K562 (cell line): ENCODE results near the gene PPCDC. TPM values are rescaled to one million over a fixed set of nuclear protein-coding genes. Genes with fewer than 3 reads are reported as not detected.

Experiments
- CBFA2T3 ChIP-seq: fragments of 450-650 bp; IDR thresholded peaks from 2 replicates; pipeline ENCODE4 v1.6.1; 2017
- CXXC5 ChIP-seq: fragments of 250-450 bp; sonication (Bioruptor Pico); IDR thresholded peaks from 2 replicates; pipeline ENCODE4 v1.8.0; 2022; ENCODE audit warnings: inconsistent platforms, mild to moderate bottlenecking, moderate library complexity
- DACH1 ChIP-seq: fragments of 450-650 bp; IDR thresholded peaks from 2 replicates; pipeline ENCODE4 v1.6.1; 2018; ENCODE audit not compliant: partially characterized antibody
- IFI16 ChIP-seq: fragments of 250-450 bp; sonication (Bioruptor Pico); IDR thresholded peaks from 2 replicates; pipeline ENCODE4 v2.1.2; 2022; ENCODE audit warnings: mild to moderate bottlenecking, inconsistent platforms
- NCOA6 ChIP-seq: fragments of 450-650 bp; IDR thresholded peaks from 2 replicates; pipeline ENCODE4 v1.6.1; 2017; ENCODE audit warnings: mild to moderate bottlenecking
- TAF1 ChIP-seq: IDR thresholded peaks from 2 replicates; pipeline ENCODE4 v1.6.1; 2011; ENCODE audit warnings: mild to moderate bottlenecking, low read length, moderate library complexity; ENCODE audit not compliant: insufficient read depth, control insufficient read depth, severe bottlenecking; ENCODE audit errors: extremely low read depth
- TAF7 ChIP-seq: fragments of 450-650 bp; IDR thresholded peaks from 2 replicates; pipeline ENCODE4 v1.6.1; 2016; ENCODE audit warnings: missing genetic modification characterization, missing compliant biosample characterization
- ZNF347 ChIP-seq: fragments of 450-650 bp; formaldehyde crosslinking; IDR thresholded peaks from 2 replicates; pipeline ENCODE4 v1.4.0; 2020; ENCODE audit warnings: low read depth, mild to moderate bottlenecking, moderate library complexity
- ZNF76 ChIP-seq: fragments of 250-450 bp; sonication (Bioruptor Pico); IDR thresholded peaks from 2 replicates; pipeline ENCODE4 v1.4.0; 2020; ENCODE audit warnings: mild to moderate bottlenecking, moderate library complexity, borderline replicate concordance
- polyA plus RNA-seq, 8 experiments: library from polyadenylated mRNA; depleted of rRNA in 4 of 8; stranded (reverse) in 5 of 8; unstranded in 3 of 8; fragments of >200 nt; fragmentation: Nextera tagmentation in 2 of 8; fragmentation: Illumina TruSeq in 1 of 8; extraction: Ambion mirVana in 2 of 8; extraction: Trizol in 1 of 8; gene quantifications; 2 replicates each; pipeline versions ENCODE4 v1.2.1 to v1.2.3, GENCODE V29; 2011 to 2014; ENCODE audit warnings: inconsistent platforms in 1 of 8, missing spikeins in 1 of 8
- total RNA-seq, 7 experiments: library from RNA; depleted of rRNA in 6 of 7; stranded (reverse); fragments of >200 nt in 6 of 7; fragmentation: Illumina TruSeq in 2 of 7; extraction: Trizol in 2 of 7; gene quantifications; 2 replicates each; pipeline versions ENCODE4 v1.2.1 to v1.2.3, GENCODE V29; 2011 to 2021; ENCODE audit warnings: low replicate concordance in 1 of 7
- TF ChIP-seq, protein P1 (sequence below): sonication (generic); formaldehyde crosslinking; IDR thresholded peaks from 2 replicates; pipeline ENCODE4 v1.8.1; 2023; ENCODE audit warnings: mild to moderate bottlenecking, missing genetic modification reagents
- TF ChIP-seq, protein P2 (sequence below): fragments of 450-650 bp; formaldehyde crosslinking; conservative IDR thresholded peaks from 2 replicates; pipeline ENCODE4 v1.4.0; 2022; ENCODE audit warnings: mild to moderate bottlenecking, missing genetic modification characterization
- TF ChIP-seq, protein P3 (sequence below), 2 experiments: fragments of 450-650 bp; conservative IDR thresholded peaks; 2 replicates each; pipeline ENCODE4 v1.6.1; 2017; ENCODE audit warnings: mild to moderate bottlenecking in 2 of 2, moderate library complexity in 2 of 2
- TF ChIP-seq, protein P4 (sequence below), 2 experiments: fragments of 450-650 bp in 1 of 2; sonication (generic) in 1 of 2; formaldehyde crosslinking in 1 of 2; IDR thresholded peaks in 1 of 2; conservative IDR thresholded peaks in 1 of 2; 2 replicates each; pipeline versions ENCODE4 v1.6.1 to v1.8.1; 2016 to 2023; ENCODE audit warnings: mild to moderate bottlenecking in 2 of 2, moderate library complexity in 2 of 2, inconsistent platforms in 1 of 2, missing genetic modification reagents in 1 of 2
- TF ChIP-seq, protein P5 (sequence below): fragments of 450-650 bp; IDR thresholded peaks from 2 replicates; pipeline ENCODE4 v1.6.1; 2016; ENCODE audit warnings: mild to moderate bottlenecking

The PPCDC gene
- total and polyA plus RNA-seq, 9 of the 15 experiments (the other 6 are each of a cell fraction or from before 2014, with no cell fraction given): 10.9 to 53.6 (median 16.7) TPM

DNA sequence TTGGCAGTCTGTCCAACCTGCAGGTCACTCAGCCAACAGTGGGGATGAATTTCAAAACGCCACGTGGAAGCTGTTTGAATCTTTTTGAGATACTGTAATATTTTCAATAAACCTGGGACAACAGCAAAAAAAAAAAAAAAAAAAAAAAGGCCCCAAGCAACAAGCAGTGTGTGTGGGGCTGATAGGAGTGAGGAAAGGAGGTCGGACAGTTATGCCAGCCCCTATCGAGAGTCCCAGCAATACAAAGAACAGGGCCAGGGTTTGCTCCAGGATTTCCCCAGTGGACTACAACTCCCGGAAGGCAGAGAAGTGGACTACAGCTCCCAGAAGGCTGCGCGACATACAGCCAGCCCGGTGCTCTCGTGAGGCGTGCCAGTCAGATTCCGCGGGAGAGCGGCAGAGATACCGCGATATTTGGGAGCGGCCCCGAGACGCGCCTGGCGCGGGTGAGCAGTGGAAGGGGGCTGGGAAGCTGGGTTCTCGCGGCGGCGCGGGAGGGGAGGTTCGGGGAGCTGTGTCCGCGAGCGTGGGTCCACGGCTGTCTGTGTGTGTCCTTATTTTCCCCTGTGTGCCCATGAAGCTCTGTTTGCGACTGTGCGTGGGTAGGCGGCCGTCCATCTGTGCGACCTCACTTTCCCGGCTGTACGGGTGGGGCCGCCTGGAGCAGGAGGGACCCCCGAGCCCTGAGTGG lies at the start of gene PPCDC (continued):
- TF ChIP-seq, protein P1, sequence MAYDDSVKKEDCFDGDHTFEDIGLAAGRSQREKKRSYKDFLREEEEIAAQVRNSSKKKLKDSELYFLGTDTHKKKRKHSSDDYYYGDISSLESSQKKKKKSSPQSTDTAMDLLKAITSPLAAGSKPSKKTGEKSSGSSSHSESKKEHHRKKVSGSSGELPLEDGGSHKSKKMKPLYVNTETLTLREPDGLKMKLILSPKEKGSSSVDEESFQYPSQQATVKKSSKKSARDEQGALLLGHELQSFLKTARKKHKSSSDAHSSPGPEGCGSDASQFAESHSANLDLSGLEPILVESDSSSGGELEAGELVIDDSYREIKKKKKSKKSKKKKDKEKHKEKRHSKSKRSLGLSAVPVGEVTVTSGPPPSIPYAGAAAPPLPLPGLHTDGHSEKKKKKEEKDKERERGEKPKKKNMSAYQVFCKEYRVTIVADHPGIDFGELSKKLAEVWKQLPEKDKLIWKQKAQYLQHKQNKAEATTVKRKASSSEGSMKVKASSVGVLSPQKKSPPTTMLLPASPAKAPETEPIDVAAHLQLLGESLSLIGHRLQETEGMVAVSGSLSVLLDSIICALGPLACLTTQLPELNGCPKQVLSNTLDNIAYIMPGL (CRISPR knock-in tag): 0 out of 2 replicates have a peak, but pooled peaks have one; percentile 17
- TF ChIP-seq, protein P2, sequence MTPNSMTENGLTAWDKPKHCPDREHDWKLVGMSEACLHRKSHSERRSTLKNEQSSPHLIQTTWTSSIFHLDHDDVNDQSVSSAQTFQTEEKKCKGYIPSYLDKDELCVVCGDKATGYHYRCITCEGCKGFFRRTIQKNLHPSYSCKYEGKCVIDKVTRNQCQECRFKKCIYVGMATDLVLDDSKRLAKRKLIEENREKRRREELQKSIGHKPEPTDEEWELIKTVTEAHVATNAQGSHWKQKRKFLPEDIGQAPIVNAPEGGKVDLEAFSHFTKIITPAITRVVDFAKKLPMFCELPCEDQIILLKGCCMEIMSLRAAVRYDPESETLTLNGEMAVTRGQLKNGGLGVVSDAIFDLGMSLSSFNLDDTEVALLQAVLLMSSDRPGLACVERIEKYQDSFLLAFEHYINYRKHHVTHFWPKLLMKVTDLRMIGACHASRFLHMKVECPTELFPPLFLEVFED (CRISPR knock-in tag): no peak
- TF ChIP-seq, protein P3, sequence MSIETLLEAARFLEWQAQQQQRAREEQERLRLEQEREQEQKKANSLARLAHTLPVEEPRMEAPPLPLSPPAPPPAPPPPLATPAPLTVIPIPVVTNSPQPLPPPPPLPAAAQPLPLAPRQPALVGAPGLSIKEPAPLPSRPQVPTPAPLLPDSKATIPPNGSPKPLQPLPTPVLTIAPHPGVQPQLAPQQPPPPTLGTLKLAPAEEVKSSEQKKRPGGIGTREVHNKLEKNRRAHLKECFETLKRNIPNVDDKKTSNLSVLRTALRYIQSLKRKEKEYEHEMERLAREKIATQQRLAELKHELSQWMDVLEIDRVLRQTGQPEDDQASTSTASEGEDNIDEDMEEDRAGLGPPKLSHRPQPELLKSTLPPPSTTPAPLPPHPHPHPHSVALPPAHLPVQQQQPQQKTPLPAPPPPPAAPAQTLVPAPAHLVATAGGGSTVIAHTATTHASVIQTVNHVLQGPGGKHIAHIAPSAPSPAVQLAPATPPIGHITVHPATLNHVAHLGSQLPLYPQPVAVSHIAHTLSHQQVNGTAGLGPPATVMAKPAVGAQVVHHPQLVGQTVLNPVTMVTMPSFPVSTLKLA (conservative IDR thresholded peaks at IDR 0.05): peak; percentile 59 to 72
- no peak for TF ChIP-seq NCOA6
- TF ChIP-seq TAF1: peak; percentile 86
- TF ChIP-seq ZNF76 (CRISPR knock-in tag): no peak
- TF ChIP-seq TAF7: peak; percentile 58; the same call in 1 of the 2 replicates
- TF ChIP-seq ZNF347 (CRISPR knock-in tag): no peak
- TF ChIP-seq, protein P4, sequence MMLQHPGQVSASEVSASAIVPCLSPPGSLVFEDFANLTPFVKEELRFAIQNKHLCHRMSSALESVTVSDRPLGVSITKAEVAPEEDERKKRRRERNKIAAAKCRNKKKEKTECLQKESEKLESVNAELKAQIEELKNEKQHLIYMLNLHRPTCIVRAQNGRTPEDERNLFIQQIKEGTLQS (IDR thresholded peaks at IDR 0.05): no peak
- TF ChIP-seq, protein P4 (CRISPR knock-in tag; conservative IDR thresholded peaks at IDR 0.05): 0 out of 2 replicates have a peak, but pooled peaks have one; percentile 35
- TF ChIP-seq CXXC5: peak; percentile 87
- TF ChIP-seq CBFA2T3: peak; percentile 67; the same call in 1 of the 2 replicates
- TF ChIP-seq, protein P5, sequence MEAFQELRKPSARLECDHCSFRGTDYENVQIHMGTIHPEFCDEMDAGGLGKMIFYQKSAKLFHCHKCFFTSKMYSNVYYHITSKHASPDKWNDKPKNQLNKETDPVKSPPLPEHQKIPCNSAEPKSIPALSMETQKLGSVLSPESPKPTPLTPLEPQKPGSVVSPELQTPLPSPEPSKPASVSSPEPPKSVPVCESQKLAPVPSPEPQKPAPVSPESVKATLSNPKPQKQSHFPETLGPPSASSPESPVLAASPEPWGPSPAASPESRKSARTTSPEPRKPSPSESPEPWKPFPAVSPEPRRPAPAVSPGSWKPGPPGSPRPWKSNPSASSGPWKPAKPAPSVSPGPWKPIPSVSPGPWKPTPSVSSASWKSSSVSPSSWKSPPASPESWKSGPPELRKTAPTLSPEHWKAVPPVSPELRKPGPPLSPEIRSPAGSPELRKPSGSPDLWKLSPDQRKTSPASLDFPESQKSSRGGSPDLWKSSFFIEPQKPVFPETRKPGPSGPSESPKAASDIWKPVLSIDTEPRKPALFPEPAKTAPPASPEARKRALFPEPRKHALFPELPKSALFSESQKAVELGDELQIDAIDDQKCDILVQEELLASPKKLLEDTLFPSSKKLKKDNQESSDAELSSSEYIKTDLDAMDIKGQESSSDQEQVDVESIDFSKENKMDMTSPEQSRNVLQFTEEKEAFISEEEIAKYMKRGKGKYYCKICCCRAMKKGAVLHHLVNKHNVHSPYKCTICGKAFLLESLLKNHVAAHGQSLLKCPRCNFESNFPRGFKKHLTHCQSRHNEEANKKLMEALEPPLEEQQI: no peak
- no peak for TF ChIP-seq DACH1
- TF ChIP-seq IFI16 (CRISPR knock-in tag): no peak
